IgD-negative memory B cell (primary cell): ENCODE results near the gene DGKI. TPM values are rescaled to one million over a fixed set of nuclear protein-coding genes. Genes with fewer than 3 reads are reported as not detected.
"Not testable (repeated sequence)": the region's sequence is repeated elsewhere in the genome, so short reads cannot be mapped to it uniquely, and the experiment has no call there.

Experiments
- H3K27ac Mint-ChIP-seq, 3 donors: one replicate each; pipeline ENCODE4 v1.8.0; 2020 to 2022; ENCODE audit warnings: mild to moderate bottlenecking in 3 of 3, mixed read lengths in 3 of 3, moderate library complexity in 1 of 3
- H3K27me3 Mint-ChIP-seq: one replicate; pipeline ENCODE4 v1.8.0; 2021; ENCODE audit warnings: mixed read lengths
- H3K36me3 Mint-ChIP-seq: one replicate; pipeline ENCODE4 v1.8.0; 2020; ENCODE audit warnings: mild to moderate bottlenecking, mixed read lengths
- H3K4me1 Mint-ChIP-seq, 3 donors: one replicate each; pipeline ENCODE4 v1.8.0; 2020 to 2022; ENCODE audit warnings: mixed read lengths in 3 of 3, mild to moderate bottlenecking in 1 of 3
- H3K4me3 Mint-ChIP-seq, 4 donors: one replicate each; pipeline ENCODE4 v1.8.0; 2020 to 2022; ENCODE audit warnings: mild to moderate bottlenecking in 4 of 4, mixed read lengths in 4 of 4, moderate library complexity in 3 of 4
- H3K9me3 Mint-ChIP-seq, 3 donors: one replicate each; pipeline ENCODE4 v1.8.0; 2020 to 2021; ENCODE audit warnings: mixed read lengths in 3 of 3, mild to moderate bottlenecking in 1 of 3
- polyA plus RNA-seq: library from polyadenylated mRNA; unstranded; fragments of 300-500 nt; fragmentation: Illumina TruSeq; gene quantifications from one replicate; pipeline ENCODE4 v1.2.3, GENCODE V29; 2021

DGKI gene
- polyA plus RNA-seq, 1 donor from 2014 or later, result not detected

GRCh38 chr7:137471128-137471527 lies 375.6 kb downstream of the DGKI start:
- Mint-ChIP-seq H3K9me3 (peaks cover 0 to 1% (median 0%) of the 10 kb centered on the region in 3 donors), H3K27me3 (no peaks in the 10 kb centered on the region), H3K27ac (no peak overlapping the region), H3K36me3 (peaks cover 1% of the 10 kb centered on the region), H3K4me3 (no peak overlapping the region), H3K4me1 (no peaks in the 10 kb centered on the region)

- no peaks in the 10 kb centered on the region for H3K4me1 Mint-ChIP-seq
- no peaks in the 10 kb centered on the region for H3K27me3 Mint-ChIP-seq
- H3K9me3 Mint-ChIP-seq, result peaks cover 0 to 1% (median 0%) of the 10 kb centered on the region in 3 donors
- H3K36me3 Mint-ChIP-seq, result peaks cover 1% of the 10 kb centered on the region
- H3K4me3 Mint-ChIP-seq, result no peak overlapping the region
- H3K27ac Mint-ChIP-seq, result no peak overlapping the region
These were observed 376.9 kb downstream of the DGKI start for GRCh38 chr7:137469858-137470257.

- Mint-ChIP-seq H3K27me3 (no peaks in the 10 kb centered on the region), H3K36me3 (peaks cover 1% of the 10 kb centered on the region), H3K9me3 (peaks cover 0 to 1% (median 0%) of the 10 kb centered on the region in 3 donors), H3K27ac (no peak overlapping the region), H3K4me1 (no peaks in the 10 kb centered on the region), H3K4me3 (no peak overlapping the region)
These were observed 377.5 kb downstream of the DGKI start for GRCh38 chr7:137469191-137469811.

- H3K4me1 Mint-ChIP-seq, result peaks cover 0 to 2% (median 0%) of the 10 kb centered on the region in 3 donors
These were observed 383.9 kb downstream of the DGKI start for GRCh38 chr7:137462847-137463246.

GRCh38 chr7:137462074-137462715 lies 384.6 kb downstream of the DGKI start:
- Mint-ChIP-seq H3K4me3 (no peak overlapping the region), H3K9me3 (peaks cover 0 to 4% (median 1%) of the 10 kb centered on the region in 3 donors), H3K36me3 (peaks cover 1% of the 10 kb centered on the region), H3K27me3 (peaks cover 2% of the 10 kb centered on the region), H3K27ac (no peak overlapping the region), H3K4me1 (peaks cover 0 to 2% (median 0%) of the 10 kb centered on the region in 3 donors)

More at GRCh38 chr7:137462847-137463246, 383.9 kb downstream of the DGKI start:
- Mint-ChIP-seq H3K27me3 (peaks cover 2% of the 10 kb centered on the region), H3K27ac (no peak overlapping the region), H3K36me3 (peaks cover 1% of the 10 kb centered on the region), H3K9me3 (peaks cover 0 to 4% (median 1%) of the 10 kb centered on the region in 3 donors), H3K4me3 (no peak overlapping the region)

GRCh38 chr7:137458399-137458798 lies 388.4 kb downstream of the DGKI start:
- Mint-ChIP-seq H3K4me3 (no peak overlapping the region), H3K36me3 (no peaks in the 10 kb centered on the region), H3K4me1 (peaks cover 0 to 2% (median 0%) of the 10 kb centered on the region in 3 donors), H3K27me3 (peaks cover 2% of the 10 kb centered on the region), H3K9me3 (no peaks in the 10 kb centered on the region), H3K27ac (no peak overlapping the region)

- peaks cover 2% of the 10 kb centered on the region for H3K27me3 Mint-ChIP-seq
- no peak overlapping the region for H3K4me3 Mint-ChIP-seq
- H3K4me1 Mint-ChIP-seq, result peaks cover 0 to 1% (median 0%) of the 10 kb centered on the region in 3 donors
- no peaks in the 10 kb centered on the region for H3K36me3 Mint-ChIP-seq
- H3K27ac Mint-ChIP-seq, result no peak overlapping the region
- peaks cover 0 to 1% (median 0%) of the 10 kb centered on the region in 3 donors for H3K9me3 Mint-ChIP-seq
These were observed 392.0 kb downstream of the DGKI start for GRCh38 chr7:137454767-137455166.

- peaks cover 0 to 1% (median 0%) of the 10 kb centered on the region in 3 donors for H3K9me3 Mint-ChIP-seq
- H3K4me3 Mint-ChIP-seq, result no peak overlapping the region
- H3K27me3 Mint-ChIP-seq, result no peaks in the 10 kb centered on the region
- no peaks in the 10 kb centered on the region for H3K36me3 Mint-ChIP-seq
- no peak overlapping the region for H3K27ac Mint-ChIP-seq
- no peaks in the 10 kb centered on the region for H3K4me1 Mint-ChIP-seq
These were observed 392.5 kb downstream of the DGKI start for GRCh38 chr7:137454246-137454724.

GRCh38 chr7:137453356-137453755 lies 393.4 kb downstream of the DGKI start:
- Mint-ChIP-seq H3K27ac (no peak overlapping the region), H3K9me3 (peaks cover 0 to 1% (median 0%) of the 10 kb centered on the region in 3 donors), H3K4me3 (no peak overlapping the region), H3K27me3 (no peaks in the 10 kb centered on the region), H3K4me1 (no peaks in the 10 kb centered on the region), H3K36me3 (no peaks in the 10 kb centered on the region)

GRCh38 chr7:137449016-137449415 lies 397.8 kb downstream of the DGKI start:
- Mint-ChIP-seq H3K4me1 (no peaks in the 10 kb centered on the region), H3K36me3 (no peaks in the 10 kb centered on the region), H3K27me3 (no peaks in the 10 kb centered on the region), H3K4me3 (no peak overlapping the region), H3K27ac (no peak overlapping the region), H3K9me3 (peaks cover 0 to 1% (median 0%) of the 10 kb centered on the region in 3 donors)

GRCh38 chr7:137448572-137448971 lies 398.2 kb downstream of the DGKI start:
- H3K27ac Mint-ChIP-seq, H3K9me3 Mint-ChIP-seq, H3K4me1 Mint-ChIP-seq, H3K4me3 Mint-ChIP-seq, H3K36me3 Mint-ChIP-seq, H3K27me3 Mint-ChIP-seq: not testable (repeated sequence)

GRCh38 chr7:137446025-137446424 lies 400.7 kb downstream of the DGKI start:
- H3K27me3 Mint-ChIP-seq, result no peaks in the 10 kb centered on the region
- H3K4me1 Mint-ChIP-seq, result no peaks in the 10 kb centered on the region
- H3K9me3 Mint-ChIP-seq, result peaks cover 0 to 1% (median 0%) of the 10 kb centered on the region in 3 donors
- no peaks in the 10 kb centered on the region for H3K36me3 Mint-ChIP-seq
- no peak overlapping the region for H3K27ac Mint-ChIP-seq
- no peak overlapping the region for H3K4me3 Mint-ChIP-seq

- Mint-ChIP-seq H3K27ac (no peak overlapping the region), H3K4me1 (no peaks in the 10 kb centered on the region), H3K9me3 (peaks cover 0 to 1% (median 0%) of the 10 kb centered on the region in 3 donors), H3K36me3 (no peaks in the 10 kb centered on the region), H3K4me3 (no peak overlapping the region), H3K27me3 (no peaks in the 10 kb centered on the region)
These were observed 401.5 kb downstream of the DGKI start for GRCh38 chr7:137445268-137445667.

GRCh38 chr7:137443616-137444015 lies 403.2 kb downstream of the DGKI start:
- H3K27me3 Mint-ChIP-seq, result no peaks in the 10 kb centered on the region
- no peak overlapping the region for H3K4me3 Mint-ChIP-seq
- H3K9me3 Mint-ChIP-seq, result no peaks in the 10 kb centered on the region
- no peak overlapping the region for H3K27ac Mint-ChIP-seq
- H3K36me3 Mint-ChIP-seq, result no peaks in the 10 kb centered on the region
- H3K4me1 Mint-ChIP-seq, result no peaks in the 10 kb centered on the region

GRCh38 chr7:137441451-137441850 lies 405.3 kb downstream of the DGKI start:
- no peaks in the 10 kb centered on the region for H3K4me1 Mint-ChIP-seq
- no peaks in the 10 kb centered on the region for H3K27me3 Mint-ChIP-seq
- no peak overlapping the region for H3K4me3 Mint-ChIP-seq
- no peaks in the 10 kb centered on the region for H3K36me3 Mint-ChIP-seq
- H3K27ac Mint-ChIP-seq, result no peak overlapping the region
- no peaks in the 10 kb centered on the region for H3K9me3 Mint-ChIP-seq
